HEK293T (cell line): ENCODE results near the gene LTBP2.

Source experiments
- ARNT ChIP-seq: fragments of 450-650 bp; IDR thresholded peaks from 2 replicates; pipeline ENCODE4 v1.6.1; 2017; ENCODE audit warnings: mild to moderate bottlenecking
- BHLHE40 ChIP-seq: fragments of 450-650 bp; IDR thresholded peaks from 2 replicates; pipeline ENCODE4 v1.6.1; 2016; ENCODE audit warnings: mild to moderate bottlenecking, moderate library complexity, borderline replicate concordance
- ELF4 ChIP-seq: fragments of 450-650 bp; IDR thresholded peaks from 2 replicates; pipeline ENCODE4 v1.6.1; 2017; ENCODE audit warnings: antibody characterized with exemption
- FOXA1 ChIP-seq: fragments of 450-650 bp; IDR thresholded peaks from 2 replicates; pipeline ENCODE4 v1.6.1; 2016; ENCODE audit warnings: mild to moderate bottlenecking
- FOXK2 ChIP-seq: fragments of 450-650 bp; IDR thresholded peaks from 2 replicates; pipeline ENCODE4 v1.6.1; 2016; ENCODE audit warnings: mild to moderate bottlenecking
- FOXM1 ChIP-seq: fragments of 450-650 bp; IDR thresholded peaks from 2 replicates; pipeline ENCODE4 v1.6.1; 2017; ENCODE audit warnings: mild to moderate bottlenecking, borderline replicate concordance
- L3MBTL2 ChIP-seq: fragments of 450-650 bp; conservative IDR thresholded peaks from 2 replicates; pipeline ENCODE4 v1.6.1; 2016; ENCODE audit warnings: mild to moderate bottlenecking
- LEF1 ChIP-seq: fragments of 450-650 bp; IDR thresholded peaks from 2 replicates; pipeline ENCODE4 v1.6.1; 2017; ENCODE audit warnings: mild to moderate bottlenecking, borderline replicate concordance
- NFRKB ChIP-seq: fragments of 450-650 bp; IDR thresholded peaks from 2 replicates; pipeline ENCODE4 v1.6.1; 2016; ENCODE audit warnings: mild to moderate bottlenecking, moderate library complexity
- PKNOX1 ChIP-seq: fragments of 450-650 bp; IDR thresholded peaks from 2 replicates; pipeline ENCODE4 v1.6.1; 2016
- SP1 ChIP-seq: fragments of 450-650 bp; IDR thresholded peaks from 2 replicates; pipeline ENCODE4 v1.6.1; 2017
- SUZ12 ChIP-seq: fragments of 450-650 bp; IDR thresholded peaks from 2 replicates; pipeline ENCODE4 v1.6.1; 2016; ENCODE audit warnings: mild to moderate bottlenecking
- TARDBP ChIP-seq: fragments of 450-650 bp; IDR thresholded peaks from 2 replicates; pipeline ENCODE4 v1.6.1; 2016
- ZNF384 ChIP-seq: fragments of 450-650 bp; IDR thresholded peaks from 2 replicates; pipeline ENCODE4 v1.6.1; 2016

GRCh38 chr14:74508844-74509428 lies 103.1 kb downstream of the LTBP2 start:
- TF ChIP-seq FOXA1 (no peak), FOXM1 (no peak), BHLHE40 (no peak), PKNOX1 (no peak), NFRKB (no peak), ARNT (no peak), LEF1 (no peak), ZNF384 (no peak), SUZ12 (no peak), TARDBP (no peak), L3MBTL2 (no peak), ELF4 (no peak), SP1 (no peak), FOXK2 (no peak)
